ENCODE measurements around the gene RPL18A. TPM values are rescaled to one million over a fixed set of nuclear protein-coding genes. Genes with fewer than 3 reads are reported as not detected.
A peak's percentile ranks its signal among the peaks of the same experiment; 100 is the strongest.
"Not testable (repeated sequence)": the region's sequence is repeated elsewhere in the genome, so short reads cannot be mapped to it uniquely, and the experiment has no call there.

The RPL18A gene
- total RNA-seq, 1 experiment from 2014 or later, result 2,642 TPM

GRCh38 chr19:17868669-17869068 is 9.0 kb downstream of the RPL18A start:
- Histone ChIP-seq H3K4me3 (no peak overlapping the region), H3K27me3 (peaks cover 14% of the 10 kb centered on the region; the same call in 1 of the 2 replicates), H3K4me1 (no peaks in the 10 kb centered on the region), H3K36me3 (peaks cover 17% of the 10 kb centered on the region), H3K9me3 (replicated peaks) (no peaks in the 10 kb centered on the region), H3K27ac (no peak overlapping the region)
- DNase-seq, result no peak

DNA sequence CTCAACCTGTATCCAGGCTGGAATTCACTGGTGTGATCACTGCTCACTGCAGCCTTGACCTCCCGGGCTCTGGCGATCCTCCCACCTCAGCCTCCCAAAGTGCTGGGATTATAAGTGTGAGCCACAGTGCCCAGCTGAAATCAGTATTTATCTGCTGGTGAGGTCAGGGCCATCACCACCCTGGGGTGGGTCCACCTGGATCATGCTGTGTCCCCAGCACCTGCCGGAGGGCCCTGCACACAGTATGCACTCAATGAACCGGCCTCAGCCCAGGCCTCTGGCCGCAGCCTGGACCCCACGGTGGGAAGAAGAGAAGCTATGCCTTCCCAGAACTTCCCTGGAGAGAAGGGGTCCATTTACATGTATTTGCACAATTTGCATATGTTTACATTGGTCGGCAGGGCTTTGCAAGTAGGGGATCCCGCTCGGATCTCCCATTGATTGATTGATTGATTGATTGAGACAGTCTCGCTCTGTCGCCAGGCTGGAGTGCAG is 9.5 kb downstream of the RPL18A start:
- Histone ChIP-seq H3K27me3 (peaks cover 14% of the 10 kb centered on the region; the same call in 1 of the 2 replicates), H3K4me3 (no peak overlapping the region), H3K9me3 (replicated peaks) (no peaks in the 10 kb centered on the region), H3K27ac (no peak overlapping the region), H3K4me1 (no peaks in the 10 kb centered on the region), H3K36me3 (peaks cover 12% of the 10 kb centered on the region)
- no peak for DNase-seq

DNA sequence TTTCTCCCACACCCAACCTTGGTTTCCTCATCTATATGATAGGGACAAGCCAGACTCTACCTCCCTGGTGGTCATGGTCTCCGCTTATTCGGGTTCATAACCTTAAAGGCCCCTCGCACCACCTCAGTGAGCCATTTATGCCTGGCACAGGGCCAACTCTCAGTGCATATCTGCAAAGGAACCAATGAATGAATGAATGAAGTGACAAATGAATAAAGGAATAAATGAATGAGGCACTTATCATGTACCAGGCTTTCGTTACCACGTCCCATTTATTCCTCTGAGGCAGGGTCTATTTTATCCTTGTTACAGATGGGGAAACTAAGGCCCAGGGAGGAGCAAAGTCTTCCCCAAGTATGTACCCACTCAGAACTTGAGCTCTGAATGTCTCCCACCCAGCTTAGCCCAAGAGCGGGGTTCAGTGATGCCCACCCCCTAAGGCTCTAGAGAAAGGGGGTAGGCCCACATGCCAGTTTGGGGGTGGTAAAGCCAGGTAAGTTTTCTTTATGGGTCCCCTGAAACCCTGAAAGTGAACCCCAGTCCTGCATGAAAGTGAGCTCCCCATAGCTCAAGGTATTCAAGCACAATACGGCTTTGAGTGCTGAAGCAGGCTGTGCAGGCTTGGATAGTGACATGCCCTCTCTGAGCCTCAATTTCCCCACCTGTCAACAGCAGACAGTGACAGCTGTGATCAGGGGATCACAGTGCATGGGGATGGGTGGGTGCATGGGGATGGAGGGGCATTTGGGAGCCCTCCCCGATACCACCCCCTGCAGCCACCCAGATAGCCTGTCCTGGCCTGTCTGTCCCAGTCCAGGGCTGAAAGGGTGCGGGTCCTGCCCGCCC is 11.5 kb downstream of the RPL18A start:
- no peak for DNase-seq
- H3K4me3 ChIP-seq, result no peak overlapping the region
- H3K9me3 ChIP-seq (replicated peaks), result no peaks in the 10 kb centered on the region
- peaks cover 14% of the 10 kb centered on the region; the same call in 1 of the 2 replicates for H3K27me3 ChIP-seq
- H3K4me1 ChIP-seq, result no peaks in the 10 kb centered on the region
- no peak overlapping the region for H3K27ac ChIP-seq
- no peaks in the 10 kb centered on the region for H3K36me3 ChIP-seq

GRCh38 chr19:17871878-17872250 is 12.2 kb downstream of the RPL18A start, which contains the start of gene SLC5A5:
TSS of gene SLC5A5 (plus strand) at chr19:17871945. CDS start at chr19:17872320, 375 bp downstream.
- Histone ChIP-seq H3K36me3 (no peaks in the 10 kb centered on the region), H3K27ac (no peak within 1 kb of the TSS), H3K27me3 (peaks cover 14% of the 10 kb centered on the region; the same call in 1 of the 2 replicates), H3K4me3 (no peak within 1 kb of the TSS), H3K4me1 (no peaks in the 10 kb centered on the region), H3K9me3 (replicated peaks) (no peaks in the 10 kb centered on the region)
- peak; percentile 69 to 71 for DNase-seq

DNA sequence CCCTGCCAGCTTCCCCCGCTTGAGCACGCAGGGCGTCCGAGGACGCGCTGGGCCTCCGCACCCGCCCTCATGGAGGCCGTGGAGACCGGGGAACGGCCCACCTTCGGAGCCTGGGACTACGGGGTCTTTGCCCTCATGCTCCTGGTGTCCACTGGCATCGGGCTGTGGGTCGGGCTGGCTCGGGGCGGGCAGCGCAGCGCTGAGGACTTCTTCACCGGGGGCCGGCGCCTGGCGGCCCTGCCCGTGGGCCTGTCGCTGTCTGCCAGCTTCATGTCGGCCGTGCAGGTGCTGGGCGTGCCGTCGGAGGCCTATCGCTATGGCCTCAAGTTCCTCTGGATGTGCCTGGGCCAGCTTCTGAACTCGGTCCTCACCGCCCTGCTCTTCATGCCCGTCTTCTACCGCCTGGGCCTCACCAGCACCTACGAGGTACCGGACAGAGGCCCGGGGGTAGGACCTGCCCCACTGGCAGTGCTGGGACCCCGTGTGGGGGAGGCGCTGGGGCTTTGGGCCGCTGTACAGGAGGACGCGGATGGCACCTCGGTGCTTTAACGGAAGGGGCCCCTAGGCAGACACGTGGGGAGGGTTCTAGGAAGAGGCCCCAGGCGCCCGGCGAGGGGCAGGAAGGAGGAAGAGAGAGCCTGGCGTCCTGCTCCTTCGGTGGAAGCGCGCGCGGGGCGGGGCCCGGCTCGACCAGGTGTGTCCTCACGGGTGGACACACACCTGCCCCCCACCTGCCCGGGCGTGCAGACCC is 12.7 kb downstream of the RPL18A start:
- no peak for DNase-seq
- no peaks in the 10 kb centered on the region for H3K4me1 ChIP-seq
- H3K27ac ChIP-seq, result no peak overlapping the region
- no peaks in the 10 kb centered on the region for H3K36me3 ChIP-seq
- H3K9me3 ChIP-seq (replicated peaks), result no peaks in the 10 kb centered on the region
- peaks cover 14% of the 10 kb centered on the region; the same call in 1 of the 2 replicates for H3K27me3 ChIP-seq
- no peak overlapping the region for H3K4me3 ChIP-seq

DNA sequence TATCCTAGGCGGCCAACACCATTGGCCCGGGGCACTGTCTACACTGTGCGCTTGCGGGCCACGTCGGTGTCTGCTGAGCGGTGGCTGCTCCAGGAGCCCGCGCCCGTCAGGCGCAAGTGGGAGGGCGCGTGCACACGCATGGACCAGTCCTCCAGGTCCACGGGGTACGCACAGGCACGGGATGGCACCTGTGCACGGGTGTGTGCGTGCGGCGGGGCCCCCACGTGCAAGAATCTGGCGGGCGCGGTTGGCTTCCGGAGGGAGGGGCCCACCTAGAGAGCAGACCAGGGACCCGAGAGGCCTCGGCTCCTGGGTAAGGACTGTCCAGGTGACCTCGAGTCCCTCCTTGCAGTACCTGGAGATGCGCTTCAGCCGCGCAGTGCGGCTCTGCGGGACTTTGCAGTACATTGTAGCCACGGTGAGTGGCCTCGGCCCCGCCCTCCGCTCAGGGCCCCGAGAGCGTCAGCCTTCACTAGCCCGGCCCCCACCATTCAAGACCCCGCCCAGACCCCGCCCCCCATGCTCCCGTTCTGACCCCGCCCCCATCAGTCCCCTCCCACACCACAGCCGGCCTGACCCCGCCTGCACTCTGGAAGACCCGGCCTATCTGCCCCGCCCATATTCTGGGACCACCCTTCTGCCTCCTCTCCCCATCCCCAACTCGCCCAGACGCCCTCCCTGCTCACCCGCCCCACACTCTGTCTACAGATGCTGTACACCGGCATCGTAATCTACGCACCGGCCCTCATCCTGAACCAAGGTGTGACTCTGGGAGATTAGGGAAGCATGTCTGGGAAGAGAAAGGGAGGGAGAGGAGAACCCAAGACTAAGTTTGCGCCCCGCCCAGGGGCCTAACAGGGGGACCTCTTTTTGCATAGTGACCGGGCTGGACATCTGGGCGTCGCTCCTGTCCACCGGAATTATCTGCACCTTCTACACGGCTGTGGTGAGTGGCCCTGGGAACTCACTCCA is 14.4 kb downstream of the RPL18A start:
- Histone ChIP-seq H3K4me1 (no peaks in the 10 kb centered on the region), H3K4me3 (no peak overlapping the region), H3K9me3 (replicated peaks) (no peaks in the 10 kb centered on the region), H3K27me3 (peaks cover 14% of the 10 kb centered on the region; the same call in 1 of the 2 replicates), H3K36me3 (no peaks in the 10 kb centered on the region), H3K27ac (no peak overlapping the region)
- DNase-seq, result peak in 1 of 2 experiments; percentile 34

DNA sequence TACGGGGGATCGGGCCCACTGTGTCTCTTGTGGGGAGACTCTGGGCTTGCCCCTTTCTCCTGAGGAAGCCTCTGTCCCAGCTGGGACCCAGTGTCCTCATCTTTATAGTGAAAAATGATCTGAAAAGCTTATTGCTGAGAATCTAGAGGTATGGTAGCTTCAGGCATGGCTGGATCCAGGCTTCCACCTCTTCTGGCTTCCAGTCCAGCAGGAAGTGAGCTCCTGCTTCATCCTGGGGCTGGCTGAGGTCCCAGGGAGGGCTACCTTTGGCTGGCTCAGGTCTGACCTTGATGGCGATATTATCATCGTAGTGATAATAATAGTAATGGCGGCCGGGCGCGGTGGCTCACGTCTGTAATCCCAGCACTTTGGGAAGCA is 15.0 kb downstream of the RPL18A start:
- Histone ChIP-seq H3K27me3 (peaks cover 21% of the 10 kb centered on the region; the same call in 1 of the 2 replicates), H3K9me3 (replicated peaks) (no peaks in the 10 kb centered on the region), H3K36me3 (no peaks in the 10 kb centered on the region), H3K27ac (no peak overlapping the region), H3K4me3 (no peak overlapping the region), H3K4me1 (no peaks in the 10 kb centered on the region)
- DNase-seq, result no peak

- H3K9me3 ChIP-seq (replicated peaks), result no peaks in the 10 kb centered on the region
Observed at GRCh38 chr19:17877696-17878095, 18.0 kb downstream of the RPL18A start.

GRCh38 chr19:17879466-17879865 is 19.8 kb downstream of the RPL18A start:
- Histone ChIP-seq H3K9me3 (replicated peaks) (no peaks in the 10 kb centered on the region), H3K4me1 (no peaks in the 10 kb centered on the region), H3K27me3 (peaks cover 20% of the 10 kb centered on the region), H3K36me3 (no peaks in the 10 kb centered on the region), H3K4me3 (no peak overlapping the region), H3K27ac (no peak overlapping the region)
- DNase-seq, result no peak

More at GRCh38 chr19:17877696-17878095, 18.0 kb downstream of the RPL18A start:
- Histone ChIP-seq H3K4me1 (no peaks in the 10 kb centered on the region), H3K27ac (no peak overlapping the region), H3K4me3 (no peak overlapping the region), H3K27me3 (peaks cover 20% of the 10 kb centered on the region), H3K36me3 (no peaks in the 10 kb centered on the region)
- DNase-seq, result no peak

DNA sequence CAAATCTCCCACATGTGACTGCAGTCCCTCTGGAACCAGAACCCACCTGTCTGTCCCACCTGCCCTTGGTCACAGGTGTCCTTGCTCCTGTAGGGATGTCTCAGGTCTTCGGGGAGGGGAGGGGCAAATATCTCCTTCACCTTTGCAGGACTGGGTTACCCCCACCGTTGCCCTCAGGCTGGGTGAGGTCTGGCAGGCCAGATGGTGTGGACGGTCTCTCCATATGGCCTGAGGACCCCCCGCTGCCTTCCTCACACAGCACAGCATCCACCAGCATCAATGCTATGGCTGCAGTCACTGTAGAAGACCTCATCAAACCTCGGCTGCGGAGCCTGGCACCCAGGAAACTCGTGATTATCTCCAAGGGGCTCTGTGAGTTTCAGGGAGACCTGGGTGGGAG is 22.0 kb downstream of the RPL18A start:
- Histone ChIP-seq H3K27ac (no peak overlapping the region), H3K4me1 (no peaks in the 10 kb centered on the region), H3K36me3 (no peaks in the 10 kb centered on the region), H3K9me3 (replicated peaks) (no peaks in the 10 kb centered on the region), H3K27me3 (peaks cover 20% of the 10 kb centered on the region), H3K4me3 (no peak overlapping the region)
- DNase-seq, result no peak

DNA sequence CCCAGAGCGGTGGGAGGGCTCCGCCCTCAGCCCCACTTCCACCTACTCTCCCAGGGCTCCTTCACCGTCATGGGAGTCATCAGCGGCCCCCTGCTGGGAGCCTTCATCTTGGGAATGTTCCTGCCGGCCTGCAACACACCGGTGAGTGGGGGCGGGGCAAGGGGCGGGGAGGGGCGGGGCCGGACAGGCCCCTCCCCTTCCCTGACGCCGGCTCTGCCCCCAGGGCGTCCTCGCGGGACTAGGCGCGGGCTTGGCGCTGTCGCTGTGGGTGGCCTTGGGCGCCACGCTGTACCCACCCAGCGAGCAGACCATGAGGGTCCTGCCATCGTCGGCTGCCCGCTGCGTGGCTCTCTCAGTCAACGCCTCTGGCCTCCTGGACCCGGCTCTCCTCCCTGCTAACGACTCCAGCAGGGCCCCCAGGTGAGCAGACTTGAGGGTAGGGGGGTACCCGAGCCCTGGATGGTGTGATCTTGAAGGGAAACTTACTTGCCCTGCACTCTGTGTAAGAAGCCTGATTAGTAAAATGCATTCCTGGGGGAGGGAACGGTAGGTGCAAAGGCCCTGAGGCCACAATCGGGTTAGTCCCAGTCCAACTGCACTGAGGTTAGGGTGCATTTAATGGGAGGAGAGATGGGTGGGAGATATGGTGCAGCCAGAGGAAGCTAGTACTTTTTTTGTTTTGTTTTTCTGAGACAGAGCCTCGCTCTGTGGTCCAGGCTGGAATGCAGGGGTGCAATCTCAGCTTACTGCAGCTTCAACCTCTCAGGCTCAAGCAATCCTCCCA is 24.1 kb downstream of the RPL18A start:
- DNase-seq, result no peak
- Histone ChIP-seq H3K36me3 (no peaks in the 10 kb centered on the region), H3K4me3 (no peak overlapping the region), H3K4me1 (no peaks in the 10 kb centered on the region), H3K27ac (no peak overlapping the region), H3K27me3 (peaks cover 20% of the 10 kb centered on the region), H3K9me3 (replicated peaks) (no peaks in the 10 kb centered on the region)

DNA sequence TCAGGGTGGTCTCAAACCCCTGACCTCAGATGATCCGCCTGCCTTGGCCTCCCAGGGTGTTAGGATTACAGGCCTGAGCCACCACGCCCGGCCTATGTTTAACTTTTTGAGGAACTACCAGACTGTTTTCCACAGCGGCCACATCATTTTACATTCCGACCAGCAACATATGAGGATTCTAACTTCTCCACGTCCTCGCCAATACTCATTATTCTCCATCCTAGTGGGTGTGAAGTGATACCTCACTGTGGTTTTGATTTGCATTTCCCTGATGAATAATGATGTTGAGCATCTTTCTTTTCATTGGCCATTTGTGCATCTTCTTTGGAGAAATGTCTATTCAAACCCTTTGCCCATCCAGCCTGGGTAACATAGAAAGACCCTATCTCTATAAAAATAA is 26.8 kb downstream of the RPL18A start:
- no peak overlapping the region for H3K4me3 ChIP-seq
- no peak overlapping the region for H3K27ac ChIP-seq
- no peak for DNase-seq
- H3K9me3 ChIP-seq (replicated peaks), result no peaks in the 10 kb centered on the region
- no peaks in the 10 kb centered on the region for H3K36me3 ChIP-seq
- no peaks in the 10 kb centered on the region for H3K4me1 ChIP-seq
- H3K27me3 ChIP-seq, result peaks cover 2% of the 10 kb centered on the region; the same call in 1 of the 2 replicates

DNA sequence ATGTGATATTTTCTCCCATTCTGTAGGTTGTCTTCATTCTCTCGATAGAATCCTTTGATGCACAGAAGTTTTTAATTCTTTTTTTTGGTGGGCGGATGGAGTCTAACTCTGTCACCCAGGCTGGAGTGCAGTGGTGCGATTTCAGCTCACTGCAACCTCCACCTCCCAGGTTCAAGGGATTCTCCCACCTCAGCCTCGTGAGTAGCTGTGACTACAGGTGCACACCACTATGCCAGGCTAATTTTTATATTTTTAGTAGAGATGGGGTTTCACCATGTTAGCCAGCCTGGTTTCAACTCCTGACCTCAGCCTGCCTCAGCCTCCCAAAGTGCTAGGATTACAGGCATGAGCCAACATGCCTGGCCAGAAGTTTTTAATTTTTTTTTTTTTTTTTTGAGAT is 27.5 kb downstream of the RPL18A start:
- not testable (repeated sequence) for H3K36me3 ChIP-seq; H3K4me1 ChIP-seq; H3K27ac ChIP-seq; DNase-seq; H3K27me3 ChIP-seq; H3K4me3 ChIP-seq; H3K9me3 ChIP-seq (replicated peaks)
